H1 (cell line): ENCODE results near the gene SLIT3. TPM values are rescaled to one million over a fixed set of nuclear protein-coding genes. Genes with fewer than 3 reads are reported as not detected.

Experiments used
- CTCF ChIA-PET: fragments of 300-600 bp; sonication (Branson Sonifier 250); formaldehyde crosslinking; loops from one replicate; lab custom pipeline; 2021; ENCODE audit not compliant: partially characterized antibody; lab: Charles Lee
- POLR2A ChIA-PET: fragments of 300-600 bp; sonication (Branson Sonifier 250); formaldehyde crosslinking; loops from one replicate; lab custom pipeline; 2021; ENCODE audit warnings: inconsistent platforms; ENCODE audit not compliant: partially characterized antibody; lab: Charles Lee
- DNase-seq, 2 experiments: peaks; one replicate each; pipeline versions ENCODE4 v3.0.0 to v3.0.0-alpha.2; 2010 to 2022; ENCODE audit warnings: low spot score in 2 of 2, low read depth in 1 of 2, mixed read lengths in 1 of 2
- FAIRE-seq: peaks from 2 replicates; lab custom pipeline; 2011; peaks lifted over from hg19 to GRCh38; lab: Jason Lieb, UNC
- H2AFZ ChIP-seq: 2 replicates; pipeline ENCODE4 v1.8.1; 2012; ENCODE audit warnings: low read length, inconsistent platforms
- H2AK5ac ChIP-seq: 2 replicates; pipeline ENCODE4 v1.6.1; 2013; ENCODE audit warnings: low read depth, low read length
- H2BK120ac ChIP-seq: replicated peaks from 2 replicates; pipeline ENCODE3; 2013; ENCODE audit warnings: low read depth, low read length, inconsistent platforms
- H2BK12ac ChIP-seq: 2 replicates; pipeline ENCODE4 v1.6.1; 2013; ENCODE audit warnings: low read depth, low read length
- H2BK15ac ChIP-seq: 2 replicates; pipeline ENCODE4 v1.6.1; 2013; ENCODE audit warnings: low read length
- H2BK20ac ChIP-seq: 2 replicates; pipeline ENCODE4 v1.6.1; 2013; ENCODE audit warnings: low read length
- H2BK5ac ChIP-seq: 2 replicates; pipeline ENCODE4 v1.6.1; 2013; ENCODE audit warnings: low read depth, low read length
- H3K14ac ChIP-seq: 2 replicates; pipeline ENCODE4 v1.6.1; 2013; ENCODE audit warnings: inconsistent platforms; ENCODE audit not compliant: insufficient read length
- H3K18ac ChIP-seq: 2 replicates; pipeline ENCODE4 v1.6.1; 2013; ENCODE audit warnings: low read length; ENCODE audit errors: extremely low read depth
- H3K23ac ChIP-seq: 2 replicates; pipeline ENCODE4 v1.6.1; 2013; ENCODE audit warnings: inconsistent platforms; ENCODE audit not compliant: insufficient read length
- H3K23me2 ChIP-seq: 2 replicates; pipeline ENCODE4 v1.6.1; 2013; ENCODE audit warnings: low read depth, low read length
- H3K27ac ChIP-seq: 2 replicates; pipeline ENCODE4 v1.6.1; 2011; ENCODE audit warnings: low read depth, low read length, inconsistent platforms
- H3K27me3 ChIP-seq, 4 experiments: replicated peaks in 1 of 4; 1 replicate in 1 of 4; 2 replicates in 3 of 4; pipeline versions ENCODE4 v1.6.1 to v1.8.1; 2011 to 2013; ENCODE audit warnings: low read length in 3 of 4, mild to moderate bottlenecking in 3 of 4, inconsistent platforms in 2 of 4, mixed read lengths in 2 of 4, moderate library complexity in 1 of 4; ENCODE audit not compliant: control insufficient read depth in 3 of 4, insufficient read depth in 3 of 4; ENCODE audit errors: extremely low read depth in 1 of 4
- H3K36me3 ChIP-seq, 4 experiments: 2 replicates each; pipeline versions ENCODE4 v1.6.1 to v1.8.1; 2011 to 2013; ENCODE audit warnings: mild to moderate bottlenecking in 4 of 4, low read length in 3 of 4, moderate library complexity in 2 of 4, control low read depth in 1 of 4, inconsistent platforms in 1 of 4; ENCODE audit not compliant: insufficient read depth in 4 of 4, control insufficient read depth in 2 of 4
- H3K4ac ChIP-seq: replicated peaks from 2 replicates; pipeline ENCODE3; 2013; ENCODE audit warnings: low read length, low read depth, mixed read lengths, inconsistent platforms; ENCODE audit not compliant: insufficient read length
- H3K4me1 ChIP-seq, 4 experiments: replicated peaks in 1 of 4; 1 replicate in 1 of 4; 2 replicates in 3 of 4; pipeline versions ENCODE4 v1.6.1 to v1.8.1; 2011 to 2013; ENCODE audit warnings: low read length in 3 of 4, inconsistent platforms in 2 of 4, mixed read lengths in 1 of 4; ENCODE audit not compliant: insufficient read depth in 4 of 4, control insufficient read depth in 3 of 4
- H3K4me2 ChIP-seq, 2 experiments: 2 replicates each; pipeline versions ENCODE4 v1.6.1 to v1.8.1; 2011 to 2013; ENCODE audit warnings: low read depth in 2 of 2, low read length in 2 of 2, control low read depth in 1 of 2, inconsistent platforms in 1 of 2, mild to moderate bottlenecking in 1 of 2; ENCODE audit not compliant: insufficient read depth in 1 of 2
- H3K4me3 ChIP-seq, 4 experiments: fragments of 200-600, 300-600 bp in 1 of 4; sonication (generic), shearing (Covaris generic), sonication (Bioruptor Twin) in 1 of 4; 2 replicates each; pipeline versions ENCODE4 v1.5.1 to v1.8.1; 2011 to 2016; ENCODE audit warnings: low read length in 4 of 4, low read depth in 3 of 4, control low read depth in 2 of 4, inconsistent platforms in 2 of 4, mild to moderate bottlenecking in 2 of 4, mixed read lengths in 1 of 4, moderate library complexity in 1 of 4; ENCODE audit not compliant: insufficient read depth in 2 of 4; ENCODE audit errors: extremely low read depth in 1 of 4
- H3K56ac ChIP-seq: replicated peaks from 2 replicates; pipeline ENCODE3; 2013; ENCODE audit warnings: low read depth, mild to moderate bottlenecking, mixed read lengths, low read length, inconsistent platforms; ENCODE audit not compliant: insufficient read length
- H3K79me1 ChIP-seq: 2 replicates; pipeline ENCODE4 v1.6.1; 2013; ENCODE audit warnings: low read depth, low read length, control low read depth
- H3K79me2 ChIP-seq, 2 experiments: 2 replicates each; pipeline versions ENCODE4 v1.6.1 to v1.8.1; 2012 to 2013; ENCODE audit warnings: low read length in 2 of 2, mild to moderate bottlenecking in 2 of 2, inconsistent platforms in 1 of 2; ENCODE audit not compliant: insufficient read depth in 2 of 2, control insufficient read depth in 1 of 2
- H3K9ac ChIP-seq, 4 experiments: replicated peaks in 1 of 4; 1 replicate in 1 of 4; 2 replicates in 3 of 4; pipeline versions ENCODE4 v1.6.1 to v1.8.1; 2011 to 2013; ENCODE audit warnings: low read depth in 3 of 4, low read length in 3 of 4, control low read depth in 2 of 4, mild to moderate bottlenecking in 2 of 4, moderate library complexity in 2 of 4, inconsistent platforms in 1 of 4; ENCODE audit errors: extremely low read depth in 1 of 4
- H3K9me3 ChIP-seq, 2 experiments: 2 replicates each; pipeline versions ENCODE4 v1.6.1 to v1.8.1; 2012 to 2013; ENCODE audit warnings: mild to moderate bottlenecking in 2 of 2, moderate library complexity in 2 of 2, control low read depth in 1 of 2, inconsistent platforms in 1 of 2, low read depth in 1 of 2, low read length in 1 of 2, mixed read lengths in 1 of 2; ENCODE audit not compliant: insufficient read depth in 2 of 2
- H4K20me1 ChIP-seq, 2 experiments: replicated peaks in 1 of 2; 2 replicates each; pipeline versions ENCODE3 to v1.8.1; 2011 to 2013; ENCODE audit warnings: inconsistent platforms in 2 of 2, low read length in 2 of 2, mild to moderate bottlenecking in 1 of 2; ENCODE audit not compliant: insufficient read depth in 2 of 2, control insufficient read depth in 1 of 2
- H4K5ac ChIP-seq: 2 replicates; pipeline ENCODE4 v1.6.1; 2013; ENCODE audit warnings: low read length, low read depth, mixed read lengths, inconsistent platforms; ENCODE audit not compliant: insufficient read length
- H4K8ac ChIP-seq: 2 replicates; pipeline ENCODE4 v1.8.0; 2013; ENCODE audit warnings: mild to moderate bottlenecking, moderate library complexity, low read length, inconsistent platforms; ENCODE audit not compliant: insufficient read depth; ENCODE audit errors: extremely low read depth
- H4K91ac ChIP-seq: replicated peaks from 2 replicates; pipeline ENCODE3; 2013; ENCODE audit warnings: low read length, mixed read lengths, inconsistent platforms; ENCODE audit not compliant: insufficient read length
- ASH2L ChIP-seq: fragments of 200-600, 300-600 bp; sonication (generic); IDR thresholded peaks from one replicate; pipeline ENCODE4 v1.7.1; 2017; ENCODE audit warnings: low read length
- BACH1 ChIP-seq: IDR thresholded peaks from 2 replicates; pipeline ENCODE4 v1.6.1; 2012; ENCODE audit warnings: low read length, improper control_type of control experiment
- BCL11A ChIP-seq, 2 experiments: IDR thresholded peaks; one replicate each; pipeline ENCODE4 v1.6.1; 2011; ENCODE audit warnings: low read depth in 2 of 2, low read length in 2 of 2, mild to moderate bottlenecking in 2 of 2
- CBX8 ChIP-seq: fragments of 300-800, 300-1000 bp; sonication (generic); IDR thresholded peaks from 2 replicates; pipeline ENCODE4 v1.7.1; 2016; ENCODE audit warnings: low read depth, low read length, borderline replicate concordance
- CTCF ChIP-seq, 3 experiments: IDR thresholded peaks; 1 replicate in 2 of 3; 2 replicates in 1 of 3; pipeline versions ENCODE4 v1.5.1 to v1.6.1; 2011; ENCODE audit warnings: low read length in 3 of 3, mild to moderate bottlenecking in 3 of 3, inconsistent platforms in 2 of 3, low read depth in 1 of 3, moderate library complexity in 1 of 3; ENCODE audit not compliant: insufficient read depth in 1 of 3; ENCODE audit errors: control extremely low read depth in 1 of 3
- HDAC6 ChIP-seq: IDR thresholded peaks from one replicate; pipeline ENCODE4 v1.7.1; 2012; ENCODE audit warnings: low read depth, mild to moderate bottlenecking, inconsistent platforms, low read length, moderate library complexity
- NANOG ChIP-seq: IDR thresholded peaks from 2 replicates; pipeline ENCODE4 v1.6.1; 2011; ENCODE audit warnings: low read length, low read depth, mild to moderate bottlenecking, inconsistent platforms; ENCODE audit not compliant: insufficient read depth, poor library complexity, severe bottlenecking
- POLR2AphosphoS5 ChIP-seq: IDR thresholded peaks from 2 replicates; pipeline ENCODE4 v1.6.1; 2011; ENCODE audit warnings: low read depth, low read length
- TEAD4 ChIP-seq: IDR thresholded peaks from 2 replicates; pipeline ENCODE4 v1.6.1; 2012; ENCODE audit warnings: low read depth, low read length, inconsistent platforms, mixed read lengths
- ZNF274 ChIP-seq: IDR thresholded peaks from 2 replicates; pipeline ENCODE4 v1.7.0; 2012; ENCODE audit warnings: low read length, borderline replicate concordance; ENCODE audit errors: extremely low read depth
- WGBS, 2 experiments: shearing (Covaris generic) in 1 of 2; methylation state at CpG; one replicate each; pipeline versions ENCODE4 v1.1.6 to v1.1.7; 2013 to 2015; ENCODE audit warnings: low lambda C conversion rate in 2 of 2, mixed read lengths in 2 of 2, inconsistent platforms in 1 of 2, low coverage in 1 of 2, missing lambda C conversion rate in 1 of 2; ENCODE audit not compliant: insufficient replicate concordance in 2 of 2, insufficient coverage in 1 of 2, insufficient read length in 1 of 2; ENCODE audit errors: extremely low coverage in 1 of 2, missing lambda C conversion rate in 1 of 2; 5-methylcytosine and 5-hydroxymethylcytosine counted together
- polyA plus RNA-seq, 7 experiments: library from polyadenylated mRNA; depleted of rRNA in 3 of 7; stranded (reverse) in 5 of 7; unstranded in 2 of 7; fragments of >200 nt in 5 of 7; fragments of 200-250 nt in 2 of 7; gene quantifications; 1 replicate in 5 of 7; 2 replicates in 1 of 7; 4 replicates in 1 of 7; pipeline versions ENCODE4 v1.2.1 to v1.2.3, GENCODE V29; 2011 to 2013; ENCODE audit warnings: missing spikeins in 2 of 7, mixed read lengths in 2 of 7
- total RNA-seq: library from RNA; stranded (reverse); fragmentation: NEBNext Ultra II Directional; extraction: Animal tissue kit (Norgen Biotek cat#: 25700); gene quantifications from 2 replicates; pipeline ENCODE4 v1.2.1, GENCODE V29; 2021

Gene SLIT3
- total and polyA plus RNA-seq, 2 of the 8 experiments (the other 6 are each of a cell fraction or from before 2014, with no cell fraction given), result 1.1 to 1.2 TPM

GRCh38 chr5:168663276-168664004 lies 637.5 kb downstream of the SLIT3 start:
- Histone ChIP-seq H3K4me1 (0 out of 7 replicates have a peak, but pooled peaks cover 0 to 2% (median 0%) of the 10 kb centered on the region in 4 experiments), H3K14ac (no peak overlapping the region), H3K9me3 (no peaks in the 10 kb centered on the region), H3K4ac (no peak overlapping the region), H2BK20ac (no peak overlapping the region), H3K56ac (no peak overlapping the region), H3K23ac (no peak overlapping the region), H3K79me1 (no peaks in the 10 kb centered on the region), H3K18ac (no peak overlapping the region), H2BK15ac (no peak overlapping the region), H4K20me1 (no peaks in the 10 kb centered on the region), H4K8ac (no peak overlapping the region), H3K27me3 (no peaks in the 10 kb centered on the region), H3K4me3 (no peak overlapping the region), H4K5ac (no peak overlapping the region), H2AFZ (no peak overlapping the region), H3K9ac (no peak overlapping the region), H2BK120ac (no peak overlapping the region), H4K91ac (no peak overlapping the region), H3K36me3 (no peaks in the 10 kb centered on the region), H2BK5ac (no peak overlapping the region), H2AK5ac (no peak overlapping the region), H3K23me2 (no peaks in the 10 kb centered on the region; the same call in 1 of the 2 replicates), H2BK12ac (no peak overlapping the region), H3K4me2 (no peak overlapping the region), H3K79me2 (no peaks in the 10 kb centered on the region), H3K27ac (no peak overlapping the region)
- ChIA-PET CTCF (interaction anchor here (0.7 to 1.1 kb wide), 2 partner anchors 9 to 14 kb away, joined by 3 to 4 read pairs; no protein-coding TSS in a partner anchor), POLR2A (no interaction called here)
- no peak for DNase-seq
- WGBS, 2 experiments, result 100% methylated on average over 1 of the region's 1 CpG; no CpG with 5 or more reads in 1 of the 2 experiments
- FAIRE-seq, result no peak
- TF ChIP-seq ASH2L, result no peak
- no peak for TF ChIP-seq CBX8
- TF ChIP-seq CTCF (IDR thresholded peaks at IDR 0.05; ENCODE audit: control extremely low read depth in 1 of 3, insufficient read depth in 1 of 3, low read depth in 1 of 3, low read length in 3 of 3), result no peak
- no peak for TF ChIP-seq NANOG
- no peak for TF ChIP-seq TEAD4
- no peak for TF ChIP-seq ZNF274
- no peak for TF ChIP-seq BACH1
- no peak for TF ChIP-seq HDAC6
- TF ChIP-seq POLR2AphosphoS5, result no peak
- TF ChIP-seq BCL11A (IDR thresholded peaks at IDR 0.05; ENCODE audit: low read depth in 2 of 2, low read length in 2 of 2), result no peak
